Mammary microvascular endothelial cell (primary cell): ENCODE data around the gene PRPSAP2. TPM values are rescaled to one million over a fixed set of nuclear protein-coding genes. Genes with fewer than 3 reads are reported as not detected.

Source experiments
- total RNA-seq: library from RNA; depleted of rRNA; stranded (reverse); fragments of >200 nt; gene quantifications from 2 replicates; pipeline ENCODE4 v1.2.3, GENCODE V29; 2015

PRPSAP2 gene
- 27.0 and 31.3 TPM in 2 replicates for total RNA-seq

GRCh38 chr17:18857864-18858566, at the start of gene PRPSAP2:
Gene PRPSAP2 (plus strand): TSS chr17:18858131. CDS start chr17:18865834, 7,703 bp downstream.

GRCh38 chr17:18951941-18952842, 94.3 kb downstream of the PRPSAP2 start, which contains the start of gene SLC5A10:
Gene SLC5A10 (plus strand): TSS chr17:18952165. CDS start chr17:18952206, 41 bp downstream.

Other genes with a start within 250 kb of the PRPSAP2 start
- gene TBC1D28, start 213.7 kb upstream of the PRPSAP2 start, total RNA-seq: not detected in 2 replicates
- gene FOXO3B, start 175.8 kb upstream of the PRPSAP2 start, total RNA-seq: 3.3 and 3.5 TPM in 2 replicates
- gene FBXW10, start 114.1 kb upstream of the PRPSAP2 start, total RNA-seq: 0.07 TPM in 1 of 2 replicates, not detected in the other
- gene TVP23B, start 76.9 kb upstream of the PRPSAP2 start, total RNA-seq: 26.6 and 30.5 TPM in 2 replicates
- not detected in 2 replicates for gene SLC5A10, start 94.0 kb downstream of the PRPSAP2 start, total RNA-seq
- gene FAM83G, start 146.6 kb downstream of the PRPSAP2 start, total RNA-seq: 24.0 and 25.9 TPM in 2 replicates
- 47.5 and 52.1 TPM in 2 replicates for gene GRAP, start 188.8 kb downstream of the PRPSAP2 start, total RNA-seq